NOMO-1 treated with dmso at 0.1 percent for 144 hours (cell line): ENCODE measurements around the gene SLC7A1.
A peak's percentile ranks its signal among the peaks of the same experiment; 100 is the strongest.

Experiments
- DNase-seq: peaks from one replicate; lab custom pipeline; 2025; ENCODE audit not compliant: unreplicated experiment; lab: John Stamatoyannopoulos, UW

SLC7A1 gene

GRCh38 chr13:29494520-29494919 lies 101.0 kb downstream of the SLC7A1 start:
- DNase-seq: no peak

GRCh38 chr13:29493796-29494195 lies 101.7 kb downstream of the SLC7A1 start:
- DNase-seq: no peak

DNA sequence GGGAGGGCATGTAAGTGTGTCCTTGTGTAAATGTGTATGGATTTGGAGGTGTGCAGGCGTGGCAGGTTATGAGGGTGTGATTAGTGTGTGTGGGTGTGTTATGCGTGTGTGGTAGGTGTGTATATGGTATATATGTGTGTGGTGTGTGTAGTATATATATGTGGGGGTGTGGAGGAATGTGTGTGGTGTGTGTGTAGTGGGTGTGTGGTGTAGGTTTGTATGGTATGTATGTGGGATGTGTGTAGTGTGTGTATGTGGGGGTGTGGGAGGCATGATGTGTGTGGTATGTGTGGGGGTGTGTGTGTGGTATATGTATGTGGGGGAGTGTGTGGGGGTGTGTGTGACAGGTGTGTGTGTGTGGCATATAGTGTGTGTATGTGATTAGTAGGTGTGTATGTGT lies 104.2 kb downstream of the SLC7A1 start:
- no peak for DNase-seq

DNA sequence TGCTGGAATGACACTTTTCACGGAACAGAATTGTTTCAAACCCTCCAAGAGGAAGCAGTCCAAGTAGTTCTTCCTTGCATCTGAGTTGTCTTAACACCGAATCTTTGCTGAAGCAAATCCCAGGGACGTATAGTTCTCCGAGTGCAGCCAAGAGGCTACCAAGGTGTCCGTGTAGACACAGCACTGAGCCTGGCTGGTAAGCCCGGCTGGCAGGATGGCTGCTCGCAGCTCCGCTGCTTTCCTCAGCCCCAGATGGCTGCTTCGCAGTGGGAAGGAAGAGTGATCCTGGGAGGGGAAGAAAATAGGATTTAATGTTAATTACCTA lies 105.0 kb downstream of the SLC7A1 start:
- DNase-seq: no peak

- DNase-seq: no peak
Observed at GRCh38 chr13:29489650-29490560, 105.6 kb downstream of the SLC7A1 start.

DNA sequence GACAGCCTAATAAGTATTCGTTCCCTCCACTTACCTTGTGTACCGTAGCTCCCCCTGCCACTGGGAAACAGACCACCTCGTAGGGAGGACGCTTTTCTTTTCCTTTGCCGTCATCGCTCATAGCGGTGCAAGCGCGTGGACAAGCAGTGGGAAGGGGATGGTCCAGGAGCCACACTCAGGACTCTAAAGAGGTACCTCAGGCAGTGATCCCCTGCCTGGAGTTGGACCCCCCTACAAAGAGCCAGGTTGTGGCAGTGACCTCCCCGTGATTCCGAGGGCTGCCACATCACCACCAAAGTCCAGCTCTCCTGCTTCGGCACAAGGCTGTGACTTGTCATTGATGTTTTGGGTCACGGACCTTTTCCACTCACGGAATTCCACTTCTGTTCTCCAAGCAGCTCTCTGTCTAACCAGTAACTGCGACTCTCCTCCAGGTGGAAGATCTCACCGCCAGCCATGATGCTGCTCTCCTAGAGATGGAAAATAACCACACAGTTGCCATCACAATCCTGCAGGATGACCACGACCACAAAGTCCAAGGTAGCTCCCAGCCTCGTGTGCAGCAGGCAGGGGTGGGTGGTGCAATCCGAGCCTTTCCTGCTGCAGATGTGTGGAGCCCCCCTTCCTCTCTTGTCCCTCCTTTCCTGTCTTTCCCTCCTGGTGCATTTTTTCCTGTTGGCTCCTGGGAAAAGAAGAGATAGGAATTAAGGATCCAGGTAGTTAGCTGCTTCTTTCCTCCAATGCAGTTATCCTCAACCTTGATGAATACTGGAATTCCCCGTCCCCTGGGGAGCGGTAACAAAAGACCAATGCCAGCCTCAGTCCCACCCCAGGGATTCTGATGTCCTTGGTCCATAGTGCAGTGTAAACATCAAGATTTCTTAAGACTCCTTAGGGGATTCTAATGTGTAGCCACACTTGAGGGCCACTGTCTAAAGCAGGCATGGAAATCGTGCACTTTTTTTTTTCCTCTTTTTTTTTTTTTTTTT lies 107.7 kb downstream of the SLC7A1 start:
- DNase-seq: no peak

DNA sequence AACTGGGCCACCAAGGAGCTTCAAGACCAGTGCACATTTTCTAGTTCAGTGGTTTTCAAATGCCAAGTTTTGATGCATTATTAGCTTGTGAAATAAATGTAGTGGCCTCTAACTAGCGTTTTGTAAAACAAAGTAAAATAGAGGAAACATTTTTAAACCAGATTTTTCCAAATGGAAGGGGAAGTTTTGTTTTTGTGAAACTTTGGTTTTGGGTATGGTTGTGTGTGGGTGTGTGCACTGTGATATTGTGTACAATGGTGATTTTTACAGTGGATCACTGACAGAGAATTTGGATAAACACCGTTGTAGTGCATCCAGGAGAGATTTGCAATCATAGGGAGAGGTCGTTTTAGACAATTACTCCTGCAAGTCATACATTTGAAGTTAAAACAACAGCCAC lies 108.9 kb downstream of the SLC7A1 start:
- no peak for DNase-seq

DNA sequence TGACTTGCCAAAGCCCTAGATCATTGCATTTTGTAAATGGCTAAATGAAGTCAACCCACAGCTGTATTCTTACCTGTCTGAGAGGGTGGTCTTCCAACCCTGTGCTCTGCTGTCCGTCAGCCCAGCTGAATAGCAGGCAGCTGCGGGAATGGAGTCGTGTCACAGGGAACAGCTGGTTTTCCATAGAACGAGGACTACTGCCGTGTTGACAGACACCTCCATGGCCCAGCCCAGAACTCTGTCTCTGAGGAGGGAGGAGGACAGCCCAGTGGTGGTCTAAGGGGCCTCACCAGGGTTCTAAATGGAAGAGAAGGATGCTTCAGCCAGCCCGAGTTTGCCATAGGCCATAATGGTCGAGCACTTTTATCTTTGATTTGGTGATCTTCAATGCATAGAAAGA lies 110.7 kb downstream of the SLC7A1 start:
- no peak for DNase-seq

- no peak for DNase-seq
Observed at GRCh38 chr13:29484236-29484635, 111.3 kb downstream of the SLC7A1 start.

DNA sequence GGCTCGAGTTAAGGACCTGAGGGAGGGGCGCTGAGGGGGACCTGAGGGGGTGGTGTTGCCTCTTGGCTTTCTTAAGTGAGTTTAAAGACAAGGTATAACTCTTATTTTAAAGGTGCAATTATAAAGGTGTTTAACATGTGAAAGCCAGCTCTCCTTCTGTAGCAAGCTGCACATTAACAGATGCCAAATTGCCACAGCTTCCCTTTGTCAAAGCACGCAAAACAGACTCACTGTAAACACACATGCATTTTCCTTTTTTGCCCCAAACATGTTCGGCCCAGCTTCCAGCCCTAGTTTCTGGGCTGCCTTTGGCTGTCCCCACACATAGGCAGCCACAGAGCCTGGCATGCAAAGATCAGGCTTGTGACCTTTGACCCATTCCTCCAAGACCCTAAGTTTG lies 111.9 kb downstream of the SLC7A1 start:
- DNase-seq: no peak

GRCh38 chr13:29483211-29483610 lies 112.3 kb downstream of the SLC7A1 start:
- DNase-seq: no peak

- no peak for DNase-seq
Observed at GRCh38 chr13:29482504-29482903, 113.0 kb downstream of the SLC7A1 start.

DNA sequence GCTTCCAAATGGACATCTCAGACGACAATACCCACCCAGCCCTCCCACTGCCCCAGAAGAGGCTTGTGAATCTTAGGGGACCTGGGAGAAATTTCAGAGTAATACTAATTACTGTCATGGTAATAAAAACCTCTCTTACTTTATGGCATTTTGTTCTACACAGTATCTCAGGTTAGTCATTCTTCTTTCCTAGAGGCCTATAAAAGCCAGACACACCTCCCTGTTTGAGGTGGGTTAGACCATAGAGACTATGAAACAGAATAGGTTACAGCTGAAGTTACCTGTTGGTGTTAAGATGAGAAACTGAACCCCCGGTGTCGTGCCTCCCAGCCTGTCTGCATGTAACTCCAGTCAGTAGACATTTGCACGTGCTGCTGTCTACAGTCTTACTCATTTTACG lies 113.9 kb downstream of the SLC7A1 start:
- DNase-seq: no peak

- DNase-seq: no peak
Observed at GRCh38 chr13:29480893-29481525, 114.5 kb downstream of the SLC7A1 start.

DNA sequence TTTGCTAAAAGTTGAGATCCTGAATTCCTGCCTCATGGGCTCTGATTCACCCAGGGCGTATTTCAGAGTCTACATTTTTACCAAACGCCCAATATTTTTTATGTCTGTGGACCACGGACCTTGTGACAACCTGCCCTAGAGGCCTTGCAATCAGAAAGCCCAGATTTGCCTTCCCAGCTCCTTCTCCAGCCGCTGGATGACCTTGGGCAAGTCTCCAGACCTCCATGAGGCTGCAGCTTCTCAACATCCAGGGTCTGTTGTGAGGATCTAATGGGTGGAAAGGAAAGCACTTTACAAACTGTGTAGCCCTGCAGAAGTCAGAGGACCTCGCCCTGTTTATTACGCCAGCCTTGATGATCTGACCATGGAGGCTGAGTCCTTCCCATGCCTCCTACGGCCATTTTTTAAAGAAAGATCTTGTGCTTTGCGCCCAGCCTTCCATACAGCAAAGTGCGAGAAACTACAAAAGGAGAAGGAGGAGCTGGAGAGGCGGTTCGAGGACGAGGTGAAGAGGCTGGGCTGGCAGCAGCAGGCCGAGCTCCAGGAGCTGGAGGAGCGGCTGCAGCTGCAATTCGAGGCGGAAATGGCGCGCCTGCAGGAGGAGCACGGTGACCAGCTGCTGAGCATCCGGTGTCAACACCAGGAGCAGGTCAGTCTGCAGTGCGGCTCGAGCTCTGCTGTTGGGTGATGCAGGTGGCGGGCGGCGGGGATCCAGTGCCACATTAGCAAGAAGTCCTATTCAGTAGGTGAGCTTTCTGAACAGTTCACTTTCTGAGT lies 115.6 kb downstream of the SLC7A1 start:
- DNase-seq: no peak

DNA sequence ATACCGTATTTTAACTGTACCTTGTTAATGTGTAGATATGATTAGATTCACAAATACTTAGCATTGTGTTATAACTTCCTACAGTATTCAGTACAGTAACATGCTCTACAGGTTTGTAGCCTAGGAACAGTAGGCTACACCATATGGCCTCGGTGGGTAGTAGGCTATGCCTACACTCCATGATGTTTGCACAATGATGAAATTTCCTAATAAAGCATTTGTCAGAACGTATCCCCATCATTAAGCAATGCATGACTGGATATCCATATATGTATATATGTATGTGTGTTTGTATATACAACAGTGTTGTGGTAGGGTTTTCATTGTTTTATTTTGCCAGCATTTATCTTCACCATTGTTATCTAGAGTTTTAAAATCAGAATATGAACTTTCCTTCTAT lies 119.4 kb downstream of the SLC7A1 start:
- no peak for DNase-seq

DNA sequence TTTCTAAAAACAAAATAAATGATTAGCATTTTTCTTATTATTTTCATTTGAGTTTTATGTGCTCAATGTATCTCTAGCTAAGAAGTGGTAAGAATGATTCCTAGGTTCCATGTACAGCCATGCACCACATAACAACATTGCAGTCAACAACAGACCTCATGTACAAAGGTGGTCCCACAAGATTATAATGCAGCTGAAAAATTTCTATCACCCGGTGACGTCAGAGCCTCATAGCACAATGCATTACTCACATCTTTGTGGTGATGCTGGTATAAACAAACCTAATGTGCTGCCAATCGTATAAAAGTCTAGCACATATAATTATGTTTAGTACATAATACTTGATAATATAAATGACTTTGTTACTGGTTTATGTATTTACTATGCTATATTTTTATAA lies 120.5 kb downstream of the SLC7A1 start:
- no peak for DNase-seq

DNA sequence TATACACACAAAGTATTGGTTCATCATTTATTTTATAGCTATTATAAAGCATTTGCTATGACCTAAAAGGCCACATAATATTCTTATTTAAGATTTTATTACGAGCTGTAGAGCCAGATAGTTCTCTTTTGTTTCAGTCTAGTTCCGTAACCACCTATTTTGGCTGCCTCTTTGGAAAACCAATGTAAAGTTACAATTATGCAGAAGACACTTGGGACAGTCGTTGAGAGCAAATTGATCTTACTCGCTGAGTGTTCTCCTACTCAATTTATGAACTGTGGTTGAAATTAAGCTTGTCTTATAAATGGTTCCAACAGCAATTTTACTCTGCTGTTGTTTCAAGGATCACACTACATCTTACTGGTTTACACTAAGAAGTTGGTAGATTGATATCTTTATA lies 122.3 kb downstream of the SLC7A1 start:
- DNase-seq: no peak

- DNase-seq: peak; percentile 52
Observed at GRCh38 chr13:29472332-29472961, 123.0 kb downstream of the SLC7A1 start.

- peak; percentile 79 for DNase-seq
Observed at GRCh38 chr13:29471551-29471950, 123.9 kb downstream of the SLC7A1 start.
